ENCODE data around the gene KDM7A.

The KDM7A gene

DNA sequence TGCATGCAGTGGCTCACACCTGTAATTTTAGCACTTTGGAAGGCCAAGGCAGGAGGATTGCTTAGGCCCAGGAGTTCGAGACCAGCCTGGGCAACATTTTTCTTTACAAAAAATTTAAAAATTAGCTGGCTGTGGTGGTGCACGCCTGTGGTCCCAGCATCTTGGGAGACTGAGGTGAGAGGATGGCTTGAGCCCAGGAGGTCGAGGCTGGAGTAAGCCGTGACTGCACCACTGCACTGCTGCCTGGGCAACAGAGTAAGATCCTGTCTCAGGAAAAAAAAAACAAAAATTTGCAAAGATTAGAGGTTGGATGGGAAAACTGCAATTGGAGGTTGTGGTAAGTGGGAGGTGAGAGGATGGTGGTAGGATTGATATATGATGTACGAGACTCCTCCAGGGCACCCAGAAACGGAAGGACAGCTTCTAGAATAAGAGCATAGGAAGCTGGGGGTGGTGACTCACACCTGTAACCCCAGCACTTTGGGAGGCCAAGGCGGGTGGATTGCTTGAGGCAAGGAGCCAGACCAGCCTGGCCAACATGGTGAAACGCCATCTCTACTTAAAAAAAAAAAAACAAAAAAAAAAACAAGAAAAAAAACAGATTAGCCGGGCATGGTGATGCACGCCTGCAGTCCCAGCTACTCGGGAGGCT is 94.9 kb downstream of the KDM7A start:
- no peak for DNase-seq

DNA sequence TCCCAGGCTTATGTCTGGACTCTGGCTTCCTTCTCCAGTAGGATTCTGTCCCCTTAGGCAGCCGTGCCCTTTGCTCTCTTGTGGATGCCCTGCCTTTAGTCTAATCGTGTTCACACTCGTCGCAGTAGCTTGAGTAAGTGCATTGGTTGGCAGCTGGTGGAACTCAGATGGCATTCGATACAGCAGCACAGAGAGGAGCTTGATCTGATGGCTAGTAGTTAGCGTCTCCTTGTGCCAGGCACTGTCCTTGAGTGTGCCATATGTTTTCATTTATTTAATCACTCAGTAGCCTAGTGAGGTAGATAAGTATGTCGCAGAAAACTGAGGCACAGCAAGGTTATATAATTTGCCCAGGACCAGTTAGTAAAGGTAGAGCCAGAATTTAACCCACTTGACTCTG is 95.9 kb downstream of the KDM7A start:
- no peak for DNase-seq

DNA sequence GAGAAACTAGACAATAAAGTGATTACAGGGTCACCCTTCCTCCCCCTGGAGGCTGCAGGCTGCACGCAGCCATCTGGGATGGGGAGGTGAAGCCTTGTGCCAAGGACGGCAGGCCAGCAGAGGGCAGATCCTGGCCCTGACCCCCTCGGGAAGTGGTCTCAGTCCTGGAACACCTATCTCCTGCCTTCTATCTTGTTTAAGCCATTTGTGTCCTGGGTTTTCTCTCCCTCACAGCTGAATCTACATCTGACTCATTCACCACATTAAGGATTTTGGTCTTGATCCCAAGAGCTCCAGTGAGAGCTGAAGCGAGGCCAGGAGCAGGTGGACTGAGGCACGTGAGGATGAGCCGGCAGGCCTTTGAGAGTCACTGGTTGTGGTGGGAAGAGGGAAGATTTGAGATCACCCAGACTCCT is 97.7 kb downstream of the KDM7A start:
- no peak for DNase-seq

DNA sequence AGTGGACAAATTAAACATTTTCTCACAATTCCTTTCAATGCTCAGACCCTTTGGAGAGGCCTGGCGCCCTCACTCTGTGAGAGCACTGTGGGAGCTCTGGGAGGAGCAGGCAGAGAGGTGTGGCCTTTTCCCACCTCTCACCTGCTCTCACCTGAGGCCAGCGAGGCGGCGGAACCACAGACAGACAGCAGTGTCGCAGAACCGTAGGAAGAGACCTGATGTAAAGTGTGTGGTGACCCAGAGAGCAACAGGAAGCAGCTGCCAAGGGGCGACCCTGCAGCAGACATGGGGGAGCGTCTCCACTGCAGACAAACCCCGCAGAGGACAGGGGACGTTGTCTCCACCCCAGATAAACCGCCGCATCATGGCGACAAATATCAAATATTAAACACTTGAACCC is 98.4 kb downstream of the KDM7A start:
- DNase-seq = no peak

DNA sequence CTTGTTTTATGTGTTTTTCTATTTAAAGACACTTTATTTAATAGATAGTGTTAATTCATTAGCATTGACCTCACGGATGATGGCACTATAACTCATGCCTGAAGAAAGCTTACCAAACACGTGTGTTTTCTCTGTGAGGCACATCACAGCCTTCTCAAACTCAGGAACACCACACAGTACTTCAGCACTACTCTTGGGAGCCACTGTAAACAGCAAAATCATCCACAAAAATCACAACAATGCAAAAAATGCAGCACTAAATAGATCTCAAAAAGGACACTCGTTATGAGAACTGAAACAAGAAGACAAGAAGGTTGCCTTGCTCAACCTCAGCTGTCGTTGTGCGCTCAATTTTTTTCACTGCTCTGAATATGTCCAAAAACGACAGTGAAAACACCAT is 102.0 kb downstream of the KDM7A start:
- DNase-seq = no peak

DNA sequence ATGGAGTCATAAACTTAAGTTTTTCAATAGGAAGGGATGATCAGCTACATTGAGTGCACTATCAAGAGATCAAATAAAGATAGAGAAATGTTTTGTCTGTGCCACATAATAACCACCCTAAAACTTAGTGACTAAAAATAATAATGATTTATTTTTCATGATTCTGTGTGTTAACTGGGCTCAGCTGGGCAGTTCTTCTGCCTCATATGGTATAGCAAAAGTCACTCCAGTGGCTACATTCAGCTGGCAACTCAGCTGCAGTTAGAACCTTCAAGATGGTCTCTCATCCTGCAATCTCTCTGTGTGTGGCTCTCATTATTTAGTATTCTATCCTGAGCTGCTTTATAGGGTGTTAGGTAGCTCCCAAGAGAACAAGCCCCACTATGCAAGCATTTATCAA is 106.2 kb downstream of the KDM7A start:
- no peak for DNase-seq

DNA sequence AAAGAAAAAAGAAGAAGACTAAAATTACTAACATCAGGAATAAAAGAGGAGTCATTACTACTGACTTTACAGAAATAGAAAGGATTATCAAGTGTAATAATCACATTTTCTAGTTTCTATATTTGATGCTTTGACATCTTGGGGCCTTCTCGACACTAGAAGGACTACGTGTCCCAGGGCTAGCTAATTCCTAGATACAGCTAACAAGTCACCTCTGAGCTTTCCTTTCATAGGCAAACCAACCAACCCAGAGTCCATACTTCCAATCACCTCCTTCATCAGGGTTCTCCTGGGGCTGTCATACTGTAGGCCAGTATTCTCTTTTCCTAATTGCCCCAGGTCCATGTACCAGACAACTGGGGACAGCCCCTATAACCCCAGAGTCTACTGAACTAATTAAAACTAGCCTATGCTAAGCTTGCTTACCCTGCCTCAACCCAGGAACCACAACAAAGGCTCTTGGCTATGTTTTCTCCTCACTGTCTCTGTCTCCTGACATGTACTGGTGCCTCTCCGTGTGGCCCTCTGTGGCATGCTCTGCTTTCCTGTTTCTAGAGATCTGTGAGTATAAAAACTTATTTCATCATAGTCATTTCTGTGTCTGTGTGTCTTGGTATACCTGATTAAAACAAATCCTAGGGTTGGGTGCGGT is 107.4 kb downstream of the KDM7A start:
- DNase-seq = no peak

DNA sequence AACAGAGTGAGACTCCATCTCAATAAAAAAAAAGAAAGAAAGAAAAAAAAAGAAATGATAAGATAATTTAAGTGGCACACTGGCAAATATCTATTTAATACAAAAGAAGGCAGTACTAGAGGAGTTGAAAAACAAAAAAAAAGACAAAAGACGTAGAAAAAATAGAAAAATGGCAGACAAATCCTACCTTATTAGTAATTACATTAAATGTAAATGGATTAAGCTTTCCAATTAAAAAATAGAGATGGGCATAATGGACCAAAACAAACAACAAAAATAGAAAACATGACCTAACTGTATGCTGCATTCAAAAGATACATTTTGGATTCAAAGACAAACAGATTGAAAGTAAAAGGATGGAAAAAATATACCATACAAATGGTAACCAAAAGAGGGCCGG is 108.8 kb downstream of the KDM7A start:
- no peak for DNase-seq

DNA sequence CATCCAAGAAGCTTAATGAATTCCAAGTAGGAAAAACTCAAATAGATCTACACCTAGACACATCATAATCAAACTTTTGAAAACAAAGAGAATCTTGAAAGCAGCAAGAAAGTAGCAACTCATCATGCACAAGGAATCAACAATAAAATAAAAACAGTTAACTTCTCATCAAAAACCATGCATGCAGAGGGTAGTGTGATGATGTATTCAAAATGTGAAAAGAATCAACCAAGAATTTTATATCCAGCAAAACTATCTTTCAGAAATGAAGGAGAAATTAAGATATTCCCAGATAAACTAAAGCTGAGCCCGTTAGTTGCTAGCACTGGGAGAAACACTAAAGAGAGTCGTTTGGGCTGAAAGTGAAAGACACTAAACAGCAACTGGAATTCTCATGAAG is 109.7 kb downstream of the KDM7A start:
- no peak for DNase-seq

DNA sequence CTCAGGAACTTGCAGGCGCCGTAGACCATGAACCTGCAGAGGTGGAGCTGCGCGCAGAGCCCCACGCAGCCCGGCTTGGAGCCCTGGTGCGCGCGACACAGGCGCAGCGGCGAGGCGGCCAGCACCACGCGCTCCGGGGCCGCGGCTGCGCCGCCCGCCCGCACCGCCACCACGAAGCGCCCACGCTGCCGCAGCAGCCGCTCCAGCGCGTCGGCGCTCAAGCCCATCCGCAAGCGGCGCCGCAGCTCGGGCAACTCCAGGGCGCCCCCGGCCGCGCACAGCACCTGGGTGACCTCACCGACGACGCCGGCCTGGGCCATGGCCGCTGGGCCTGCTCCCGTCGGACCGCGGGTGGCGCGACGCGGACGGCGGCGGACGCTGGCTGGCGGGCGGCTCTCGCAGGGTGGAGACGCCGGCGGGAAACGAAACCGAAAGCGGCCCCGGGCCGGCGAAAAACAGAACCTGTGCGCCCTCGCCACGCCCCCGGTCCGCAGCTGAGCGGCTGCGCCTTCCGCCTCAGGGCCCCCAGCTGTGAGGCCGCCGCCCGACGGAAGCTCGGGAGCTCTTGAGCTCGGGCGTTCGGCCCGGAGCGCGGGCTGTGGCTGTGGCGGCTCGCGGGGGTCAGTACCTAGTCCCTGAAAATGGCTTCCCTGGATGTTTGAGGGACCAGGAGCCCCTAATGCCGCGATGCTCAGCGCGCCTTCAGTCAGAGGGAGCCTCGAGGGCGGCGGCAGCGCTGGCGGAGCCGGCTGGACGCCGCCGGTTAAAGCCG is 114.1 kb downstream of the KDM7A start, which contains the start of gene PARP12:
PARP12 (minus strand) TSS at position 424 of the 772 bp plus-strand sequence; CDS start at position 320, 104 bp downstream.
- DNase-seq = peak; percentile 82

DNA sequence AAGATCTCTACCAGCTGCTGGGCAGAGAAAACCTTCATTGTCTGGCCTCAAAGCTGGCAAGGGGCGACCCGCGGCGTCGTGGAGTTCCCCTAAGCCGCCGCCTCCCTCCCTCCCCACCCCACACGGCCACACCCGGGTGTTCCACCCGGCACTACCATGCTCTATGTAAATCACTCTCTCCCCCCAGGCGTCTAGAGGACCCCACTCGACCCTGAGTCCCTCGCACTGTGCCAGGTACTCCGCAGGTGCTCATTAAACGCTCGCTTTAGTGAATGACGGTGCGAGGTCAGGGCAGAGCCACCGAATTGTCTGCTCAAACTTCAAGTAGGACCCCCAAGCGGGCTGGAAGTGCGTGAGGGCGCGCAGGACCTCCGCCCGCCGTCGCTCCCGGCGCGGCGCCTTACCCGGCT is 114.7 kb downstream of the KDM7A start:
- peak; percentile 46 for DNase-seq

DNA sequence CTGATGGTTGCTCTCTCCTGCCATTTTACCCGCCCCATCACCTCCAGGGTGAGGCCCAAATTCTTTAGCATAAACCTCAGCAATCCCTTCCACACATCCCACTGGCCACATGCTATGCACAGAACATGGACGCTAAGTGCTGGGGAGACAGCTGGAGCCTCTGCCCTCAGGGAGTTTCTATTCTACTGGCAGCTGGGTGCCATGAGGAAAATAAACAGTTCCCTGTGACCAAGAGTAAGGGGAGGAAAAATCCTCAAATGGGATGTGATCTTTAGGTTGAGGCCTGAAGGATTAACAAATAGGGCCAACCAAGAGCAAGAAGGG is 115.2 kb downstream of the KDM7A start:
- DNase-seq = no peak

DNA sequence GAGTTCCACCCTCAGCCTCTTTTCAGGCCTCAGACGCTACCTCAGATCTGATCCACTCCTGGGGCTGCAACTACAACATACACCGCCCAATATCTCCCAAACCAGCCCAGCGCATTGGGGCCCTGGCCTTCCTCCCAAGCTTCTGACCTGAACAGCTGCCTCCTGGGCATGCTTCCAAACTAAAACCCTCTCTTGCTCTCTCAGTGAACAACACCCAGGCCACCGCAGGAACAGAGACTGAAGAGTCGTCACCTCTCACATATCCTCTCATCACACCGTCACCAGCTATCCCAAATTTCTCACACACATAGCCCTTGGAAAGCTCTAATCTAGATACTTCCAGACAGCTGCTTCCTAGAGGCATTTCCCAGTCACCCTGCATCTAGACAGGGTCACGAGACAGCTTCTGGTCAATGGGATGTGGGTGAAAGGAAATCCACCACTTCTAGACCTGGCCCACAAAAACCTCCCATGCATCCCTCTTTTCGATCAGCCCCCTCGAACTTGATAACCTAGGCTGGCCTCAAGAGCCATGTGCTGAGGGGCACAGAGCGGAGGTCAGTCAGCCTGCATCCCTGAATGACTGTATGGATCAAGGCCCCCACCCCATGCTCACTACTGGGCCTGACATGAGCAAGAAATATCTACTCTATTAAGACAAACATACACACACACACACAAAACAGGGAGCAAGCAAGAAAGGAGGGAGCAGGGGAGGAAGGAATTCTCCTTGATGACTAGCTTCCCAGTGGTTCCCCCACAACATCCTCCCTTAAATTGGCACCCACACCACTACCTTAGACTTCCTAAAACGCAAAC is 115.8 kb downstream of the KDM7A start:
- DNase-seq = no peak

DNA sequence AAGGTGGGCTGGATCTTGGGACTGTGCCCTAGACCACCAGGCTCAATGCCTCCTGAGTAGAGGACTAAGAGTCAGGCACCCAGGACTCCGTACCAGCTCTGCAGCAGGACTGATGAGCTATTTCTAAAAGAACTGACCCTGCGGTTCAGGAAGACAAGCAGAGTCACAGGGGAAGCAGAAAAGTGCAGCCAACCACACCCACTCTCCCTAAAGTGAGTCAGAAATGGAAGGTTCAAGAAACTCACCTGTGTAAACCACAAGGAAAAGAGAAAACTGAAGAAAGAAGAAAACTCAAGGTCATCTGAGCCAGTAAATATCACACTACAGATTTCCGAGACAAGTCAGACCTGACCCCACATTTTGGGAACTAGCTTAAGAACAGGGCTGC is 116.5 kb downstream of the KDM7A start:
- DNase-seq = no peak

DNA sequence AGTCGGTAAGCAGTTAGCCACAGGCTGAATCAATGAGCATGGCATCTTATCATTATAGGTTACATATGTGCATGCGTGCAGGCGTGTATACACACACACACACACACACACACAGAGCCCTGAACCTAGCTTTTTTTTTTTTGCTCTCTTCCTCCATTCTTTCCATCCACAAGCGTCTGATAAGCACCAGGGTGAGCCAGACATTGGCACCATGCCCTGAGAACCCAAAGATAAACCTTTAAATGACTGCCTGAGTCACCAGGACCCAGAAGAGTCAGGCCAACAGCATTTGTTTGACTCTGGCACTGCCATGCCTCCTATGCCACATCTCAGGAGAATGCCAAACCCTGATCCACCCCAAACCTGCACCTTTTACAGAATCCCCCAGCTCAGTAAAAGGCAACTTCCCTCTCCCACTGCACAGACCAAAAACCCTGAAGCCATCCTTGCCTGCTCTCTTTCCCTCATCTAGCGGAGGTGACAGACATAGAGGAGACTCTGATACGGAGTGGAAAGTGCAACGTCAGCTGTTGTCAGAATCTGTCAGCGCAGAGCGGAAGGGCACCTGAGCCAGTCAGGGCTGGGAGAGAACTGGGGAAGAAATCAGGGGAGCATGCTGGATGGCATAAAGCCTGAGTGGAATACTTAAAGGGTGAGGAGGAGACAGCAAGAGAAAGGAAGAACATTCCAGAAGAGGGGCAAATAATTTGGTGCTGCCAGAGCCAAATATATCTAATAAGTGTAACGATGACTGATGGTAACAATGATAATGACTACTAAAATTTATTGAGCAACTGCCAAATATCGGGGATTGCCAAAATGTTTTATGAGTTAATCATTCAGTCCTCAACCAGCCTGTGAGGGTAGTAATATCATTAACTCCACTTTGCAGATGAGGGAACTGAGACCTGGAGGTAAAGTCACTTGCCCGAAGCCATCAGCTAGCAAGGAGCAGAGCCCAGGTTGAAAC is 117.2 kb downstream of the KDM7A start:
- peak; percentile 63 for DNase-seq

DNA sequence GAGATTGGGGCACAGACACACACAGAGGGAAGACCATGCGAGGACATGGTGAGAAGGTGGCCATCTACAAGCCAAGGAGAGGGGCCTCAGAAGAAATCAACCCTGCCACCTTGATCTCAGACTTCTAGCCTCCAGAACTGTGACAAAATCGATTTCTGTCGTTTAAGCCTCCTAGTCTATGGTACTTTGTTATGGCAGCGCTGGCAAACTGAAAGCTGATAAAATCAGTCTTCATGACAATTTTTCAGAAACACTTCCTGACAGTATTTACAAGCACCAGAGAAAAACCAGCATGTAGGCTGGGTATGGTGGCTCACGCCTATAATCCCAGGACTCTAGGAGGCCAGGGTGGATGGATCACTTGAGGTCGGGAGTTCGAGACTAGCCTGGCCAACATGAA is 118.3 kb downstream of the KDM7A start:
- DNase-seq = no peak

DNA sequence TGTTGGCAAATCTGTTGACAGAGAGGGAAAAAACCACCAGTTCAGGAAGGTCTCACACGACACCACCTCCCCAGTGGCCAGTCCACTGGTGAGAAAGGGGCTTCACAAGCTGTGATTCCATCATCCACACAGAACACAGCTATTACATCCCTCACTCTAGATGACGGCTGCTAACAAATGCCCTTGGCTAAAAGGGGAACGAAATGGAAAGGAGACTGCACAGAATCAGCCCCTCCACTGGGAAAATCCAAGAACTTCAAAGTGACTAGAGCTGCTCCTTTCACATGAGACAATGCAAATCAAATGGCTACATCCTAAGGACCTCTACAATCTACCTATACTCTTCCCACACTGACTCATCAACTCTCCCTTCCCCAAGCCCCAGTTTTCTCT is 119.6 kb downstream of the KDM7A start:
- no peak for DNase-seq

DNA sequence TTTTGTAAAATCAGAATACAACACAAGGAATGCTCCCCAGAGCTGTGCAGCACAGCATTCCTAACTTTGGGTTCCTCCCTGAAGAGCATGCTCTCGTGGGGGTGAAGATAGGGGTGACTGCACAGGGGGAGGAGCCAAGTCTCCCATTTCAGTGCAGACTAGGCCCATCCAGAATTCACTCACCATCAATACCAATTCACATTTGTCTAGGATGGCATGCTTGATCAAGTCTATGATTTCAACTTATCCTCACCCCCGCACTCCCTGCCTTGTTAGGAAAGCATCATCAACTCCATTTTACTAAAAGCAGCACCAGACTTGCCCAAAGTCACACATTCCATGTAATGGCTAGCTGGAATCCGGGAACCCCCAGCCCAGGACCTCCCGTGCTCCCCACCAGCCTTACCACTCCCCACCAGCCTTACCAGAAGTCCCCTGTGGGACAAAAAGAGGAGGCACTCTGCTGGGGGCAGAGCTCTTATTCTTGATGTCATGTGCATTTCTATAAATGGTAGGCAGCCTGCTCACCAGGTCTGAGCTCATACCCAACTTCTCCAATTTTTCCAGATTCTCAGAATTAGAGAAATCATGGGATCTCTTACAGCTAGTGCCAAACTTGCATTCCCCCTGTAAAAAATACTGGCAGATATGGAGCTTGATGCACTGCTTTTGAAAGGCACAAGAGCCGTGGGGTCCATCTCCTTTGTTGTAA is 120.2 kb downstream of the KDM7A start:
- DNase-seq = no peak

DNA sequence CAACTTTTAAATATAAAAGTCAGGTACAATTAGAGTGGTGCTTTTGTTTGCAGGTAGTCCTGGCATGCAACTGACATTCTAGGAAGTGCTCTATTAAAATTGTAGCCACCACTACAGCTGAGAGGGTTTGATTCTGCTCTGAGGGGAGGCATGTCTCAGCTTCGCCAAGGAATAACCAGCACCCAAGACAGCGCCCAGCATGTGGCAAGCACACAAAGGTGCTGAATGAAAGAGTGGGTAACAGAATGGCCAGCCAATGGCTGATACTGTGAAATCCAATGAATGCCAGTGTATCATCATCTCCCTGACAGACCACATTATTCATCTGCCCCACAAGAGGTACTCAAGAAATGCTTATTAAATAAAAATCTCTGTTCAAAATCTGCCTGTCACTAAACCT is 121.0 kb downstream of the KDM7A start:
- DNase-seq = no peak

DNA sequence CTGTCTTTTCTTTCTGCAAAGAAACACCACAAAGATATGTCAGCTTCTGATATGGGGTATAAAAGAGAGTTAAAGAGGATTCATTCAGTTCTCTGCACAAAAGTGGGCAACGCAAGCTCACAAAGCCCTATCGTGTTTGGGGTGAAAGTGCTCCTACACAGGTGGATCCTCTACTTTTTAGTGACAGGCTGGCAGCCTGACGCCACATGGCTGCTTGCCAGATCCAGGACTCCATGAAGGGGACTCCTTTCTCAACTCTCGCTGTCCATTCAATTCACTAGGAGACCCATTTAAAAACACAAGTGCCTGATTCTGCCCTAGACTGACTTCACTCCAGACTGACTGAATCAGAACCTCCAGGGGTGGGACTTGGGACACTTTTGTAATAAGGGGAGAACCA is 122.0 kb downstream of the KDM7A start:
- no peak for DNase-seq

DNA sequence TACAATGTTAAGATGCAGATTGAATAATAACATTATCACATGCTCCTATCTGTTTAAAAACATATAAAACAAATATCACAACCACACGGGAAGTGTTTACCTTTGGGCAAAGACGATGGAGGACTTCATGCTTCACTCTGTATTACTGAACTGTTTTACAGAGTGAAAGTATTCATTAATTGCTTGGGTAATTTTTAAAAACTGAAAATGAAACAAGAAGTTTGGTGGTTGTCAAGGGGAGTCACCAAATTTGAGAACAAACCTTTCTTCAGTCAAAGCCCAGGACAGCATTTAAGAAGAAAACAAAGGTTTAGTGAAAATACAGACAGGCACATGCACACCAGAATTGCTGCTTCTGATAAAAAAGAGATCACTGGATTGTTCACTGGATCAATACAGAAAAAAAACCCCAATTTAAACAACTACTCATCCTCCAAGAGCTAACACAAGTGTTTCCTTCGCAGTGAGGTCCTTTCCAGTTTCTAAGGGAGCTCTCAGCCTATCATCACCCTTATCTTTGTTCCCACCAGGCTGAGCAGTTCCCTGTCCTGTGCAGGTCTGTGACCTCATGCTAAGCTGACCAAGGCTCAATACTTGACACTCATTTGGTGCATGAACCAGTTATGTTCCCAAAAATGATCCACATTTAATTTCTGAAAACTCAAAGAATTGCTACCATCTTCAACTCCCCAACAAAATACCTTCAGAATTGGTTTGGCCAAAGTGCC is 122.8 kb downstream of the KDM7A start:
- no peak for DNase-seq
